HepG2 (cell line): ENCODE data around the gene ARHGAP15. TPM values are rescaled to one million over a fixed set of nuclear protein-coding genes. Genes with fewer than 3 reads are reported as not detected.

Experiments used
- ATAC-seq: fragments of 200-7000 bp; cut with Tn5 transposase; 3 replicates; pipeline ENCODE4 v1.9.1; 2020; ENCODE audit warnings: mild to moderate bottlenecking, moderate library complexity
- BruUV-seq: library from RNA; stranded (reverse); fragments of 400-500 nt; replicated peaks from 2 replicates; lab custom pipeline; 2021; lab: Mats Ljungman, UMichigan
- CTCF ChIA-PET: fragments of 300-600 bp; formaldehyde crosslinking; extraction: SDS; loops from one replicate; lab custom pipeline; 2021; ENCODE audit warnings: low total read pairs, inconsistent platforms, low intra/inter-chr PET ratio; lab: Yijun Ruan, JAX
- POLR2A ChIA-PET: fragments of 350-600 bp; sonication (Branson Sonifier 250); formaldehyde crosslinking; loops from one replicate; lab custom pipeline; 2020; ENCODE audit warnings: antibody characterized with exemption, inconsistent platforms; lab: Yijun Ruan, JAX
- DNase-seq: peaks from one replicate; pipeline ENCODE4 v3.0.0-alpha.2; 2015; ENCODE audit warnings: low spot score
- FAIRE-seq: peaks from 3 replicates; lab custom pipeline; 2011; peaks lifted over from hg19 to GRCh38; lab: Jason Lieb, UNC
- H2AFZ ChIP-seq: one replicate; pipeline ENCODE4 v1.6.1; 2011; ENCODE audit warnings: low read length, inconsistent platforms
- H3K27ac ChIP-seq: fragments of 300-600 bp; 3 replicates; pipeline ENCODE4 v1.8.0; 2011; ENCODE audit warnings: mixed run types, mild to moderate bottlenecking, mixed read lengths, low read length, inconsistent platforms; ENCODE audit not compliant: insufficient read depth; ENCODE audit errors: extremely low read length
- H3K27me3 ChIP-seq, 2 experiments: fragments of 200-600 bp in 1 of 2; 2 replicates in 1 of 2; 3 replicates in 1 of 2; pipeline versions ENCODE4 v1.6.0 to v1.8.0; 2011; ENCODE audit warnings: low read length in 2 of 2, mild to moderate bottlenecking in 2 of 2, moderate library complexity in 2 of 2, inconsistent platforms in 1 of 2; ENCODE audit not compliant: insufficient read depth in 2 of 2, control insufficient read depth in 1 of 2
- H3K36me3 ChIP-seq, 2 experiments: fragments of 200-600 bp in 1 of 2; replicated peaks in 1 of 2; 2 replicates in 1 of 2; 3 replicates in 1 of 2; pipeline versions ENCODE4 v1.5.1 to v1.8.0; 2011; ENCODE audit warnings: low read length in 2 of 2, inconsistent platforms in 1 of 2; ENCODE audit not compliant: insufficient read depth in 2 of 2, control insufficient read depth in 1 of 2
- H3K4me1 ChIP-seq: 2 replicates; pipeline ENCODE4 v1.5.1; 2012; ENCODE audit warnings: low read length, inconsistent platforms; ENCODE audit not compliant: insufficient read depth
- H3K4me2 ChIP-seq: 2 replicates; pipeline ENCODE4 v1.6.0; 2011; ENCODE audit warnings: low read depth, low read length, inconsistent platforms
- H3K4me3 ChIP-seq, 3 experiments: fragments of 200-600 bp in 1 of 3; sonication (generic), shearing (Covaris generic) in 1 of 3; replicated peaks in 1 of 3; 2 replicates each; pipeline ENCODE4 v1.5.1; 2011 to 2016; ENCODE audit warnings: low read length in 3 of 3, inconsistent platforms in 2 of 3, low read depth in 2 of 3, mild to moderate bottlenecking in 2 of 3, control low read depth in 1 of 3, mixed read lengths in 1 of 3; ENCODE audit not compliant: insufficient read depth in 1 of 3
- H3K79me2 ChIP-seq: one replicate; pipeline ENCODE4 v1.6.1; 2011; ENCODE audit warnings: low read length, inconsistent platforms; ENCODE audit not compliant: insufficient read depth
- H3K9ac ChIP-seq: 2 replicates; pipeline ENCODE4 v1.6.0; 2011; ENCODE audit warnings: mild to moderate bottlenecking, low read depth, low read length, inconsistent platforms; ENCODE audit not compliant: insufficient read depth
- H3K9me3 ChIP-seq: 2 replicates; pipeline ENCODE4 v1.5.1; 2012; ENCODE audit warnings: mild to moderate bottlenecking, low read length
- H4K20me1 ChIP-seq: 2 replicates; pipeline ENCODE4 v1.6.0; 2011; ENCODE audit warnings: inconsistent platforms, mild to moderate bottlenecking, low read length, moderate library complexity; ENCODE audit not compliant: insufficient read depth
- ARID2 ChIP-seq: sonication (generic); formaldehyde crosslinking; IDR thresholded peaks from 2 replicates; pipeline ENCODE4 v1.8.1; 2022; ENCODE audit warnings: mild to moderate bottlenecking, missing genetic modification reagents, borderline replicate concordance
- ATF1 ChIP-seq: IDR thresholded peaks from 2 replicates; pipeline ENCODE4 v1.6.1; 2016; ENCODE audit warnings: mild to moderate bottlenecking, control low read depth
- CHCHD3 ChIP-seq: sonication (generic); formaldehyde crosslinking; IDR thresholded peaks from 2 replicates; pipeline ENCODE4 v1.8.0; 2022; ENCODE audit warnings: mild to moderate bottlenecking, missing genetic modification reagents, moderate library complexity
- ELF1 ChIP-seq: sonication (generic); formaldehyde crosslinking; IDR thresholded peaks from 2 replicates; pipeline ENCODE4 v1.4.0; 2020; ENCODE audit warnings: missing genetic modification reagents
- HNRNPUL1 ChIP-seq: fragments of 200-400 bp; formaldehyde crosslinking; IDR thresholded peaks from 2 replicates; pipeline ENCODE4 v1.6.1; 2017; ENCODE audit warnings: low read depth, mild to moderate bottlenecking, low read length, moderate library complexity
- MYC ChIP-seq: sonication (generic); formaldehyde crosslinking; IDR thresholded peaks from 2 replicates; pipeline ENCODE4 v1.9.0; 2021; ENCODE audit warnings: missing genetic modification reagents, borderline replicate concordance
- MYNN ChIP-seq: sonication (generic); formaldehyde crosslinking; IDR thresholded peaks from 2 replicates; pipeline ENCODE4 v1.4.0; 2020; ENCODE audit warnings: mild to moderate bottlenecking, low read depth, missing genetic modification reagents
- NFYB ChIP-seq: sonication (generic); formaldehyde crosslinking; IDR thresholded peaks from 2 replicates; pipeline ENCODE4 v1.4.0; 2020; ENCODE audit warnings: missing genetic modification reagents
- POGK ChIP-seq: sonication (generic); formaldehyde crosslinking; conservative IDR thresholded peaks from 2 replicates; pipeline ENCODE4 v1.8.0; 2022; ENCODE audit warnings: mild to moderate bottlenecking, moderate library complexity, missing genetic modification reagents
- PRPF4 ChIP-seq: fragments of 200-400 bp; formaldehyde crosslinking; IDR thresholded peaks from 2 replicates; pipeline ENCODE4 v1.6.1; 2016; ENCODE audit warnings: low read length, low read depth; ENCODE audit not compliant: poor library complexity, severe bottlenecking
- TOE1 ChIP-seq: sonication (generic); formaldehyde crosslinking; IDR thresholded peaks from 2 replicates; pipeline ENCODE4 v1.4.0; 2020; ENCODE audit warnings: mild to moderate bottlenecking, missing genetic modification reagents
- ZNF33B ChIP-seq: sonication (generic); formaldehyde crosslinking; IDR thresholded peaks from 2 replicates; pipeline ENCODE4 v1.5.1; 2020; ENCODE audit warnings: mild to moderate bottlenecking, missing genetic modification reagents
- ZNF367 ChIP-seq: sonication (generic); formaldehyde crosslinking; IDR thresholded peaks from 2 replicates; pipeline ENCODE4 v1.4.0; 2020; ENCODE audit warnings: missing genetic modification reagents, borderline replicate concordance
- ZNF713 ChIP-seq: sonication (generic); formaldehyde crosslinking; IDR thresholded peaks from 2 replicates; pipeline ENCODE4 v1.4.0; 2020; ENCODE audit warnings: mild to moderate bottlenecking, missing genetic modification reagents
- WGBS: methylation state at CpG from one replicate; pipeline ENCODE4 v1.1.6; 2017; ENCODE audit warnings: low lambda C conversion rate; 5-methylcytosine and 5-hydroxymethylcytosine counted together
- in situ Hi-C: cut with HindIII; loops from 2 replicates; pipeline ENCODE4 v1.10.0; 2017; ENCODE audit warnings: low pct_unique_long_range_greater_than_20kb; ENCODE audit not compliant: extremely low pct_ligation_motif_present
- intact Hi-C: fragments of 100-400 bp; cut with micrococcal nuclease; formaldehyde crosslinking; loops from one replicate; pipeline ENCODE4 v1.10.0; 2022; ENCODE audit not compliant: unreplicated experiment
- polyA plus RNA-seq, 8 experiments: library from polyadenylated mRNA; depleted of rRNA in 3 of 8; stranded (reverse) in 7 of 8; unstranded in 1 of 8; fragments of >200 nt; fragmentation: Illumina TruSeq in 4 of 8; extraction: Trizol in 4 of 8; gene quantifications; 2 replicates each; pipeline versions ENCODE4 v1.2.1 to v1.2.3, GENCODE V29; 2011 to 2016; ENCODE audit warnings: low read depth in 4 of 8, missing spikeins in 1 of 8, mixed read lengths in 1 of 8; ENCODE audit not compliant: insufficient read depth in 1 of 8
- total RNA-seq, 5 experiments: library from RNA; depleted of rRNA; stranded (reverse); fragments of >200 nt; fragmentation: Illumina TruSeq; extraction: Trizol; gene quantifications; 2 replicates each; pipeline ENCODE4 v1.2.3, GENCODE V29; 2016; ENCODE audit warnings: low read depth in 1 of 5
- TF ChIP-seq, protein P1 (sequence below): sonication (generic); formaldehyde crosslinking; IDR thresholded peaks from 2 replicates; pipeline ENCODE4 v1.8.1; 2022; ENCODE audit warnings: low read depth, mild to moderate bottlenecking, missing genetic modification reagents

The ARHGAP15 gene
- total and polyA plus RNA-seq, 2 of the 13 experiments (the other 11 are each of a cell fraction or from before 2014, with no cell fraction given), result 0.04 TPM; not detected in 1

GRCh38 chr2:143481237-143481623, 352.0 kb downstream of the ARHGAP15 start:
- no peak overlapping the region for H3K9ac ChIP-seq
- H3K4me1 ChIP-seq, result no peaks in the 10 kb centered on the region
- BruUV-seq, result no TSS peak
- H3K4me2 ChIP-seq, result no peak overlapping the region
- WGBS, result 21% methylated on average over 6 of the region's 6 CpGs
- DNase-seq (no peak), FAIRE-seq (no peak)
- no peak overlapping the region for H3K27ac ChIP-seq
- no peaks in the 10 kb centered on the region for H3K79me2 ChIP-seq
- TF ChIP-seq ZNF33B (no peak), ARID2 (no peak), CHCHD3 (CRISPR knock-in tag) (no peak), MYC (CRISPR knock-in tag) (no peak)
- TF ChIP-seq, all 625 proteins: peak for 0
- Histone ChIP-seq H4K20me1 (no peaks in the 10 kb centered on the region), H3K4me3 (no peak overlapping the region), H2AFZ (no peak overlapping the region), H3K27me3 (no peaks in the 10 kb centered on the region), H3K9me3 (no peaks in the 10 kb centered on the region), H3K36me3 (no peaks in the 10 kb centered on the region)
- ATAC-seq, result no peak
- in situ Hi-C loops, result no loop called here
- ChIA-PET CTCF (no interaction called here), POLR2A (no interaction called here)
- intact Hi-C loops, result no loop called here

DNA sequence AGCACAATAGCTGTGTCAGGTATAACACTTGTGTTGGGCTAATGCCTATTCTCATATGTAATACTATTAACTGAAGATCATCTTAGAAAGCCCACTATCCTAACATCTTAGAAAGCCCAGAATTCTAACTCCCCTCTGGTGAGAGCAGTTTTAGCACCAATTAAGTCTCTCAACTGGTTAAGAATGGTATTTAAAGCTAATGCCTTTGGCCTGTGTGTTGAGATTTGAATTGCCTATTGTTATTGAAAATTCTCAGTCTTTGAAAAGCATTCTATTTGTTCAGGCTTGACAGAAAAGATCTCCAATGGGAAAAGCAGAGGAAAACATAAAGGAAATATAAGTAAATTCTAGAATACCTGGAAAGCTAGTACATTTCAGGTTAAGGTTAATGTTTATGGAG, 352.5 kb downstream of the ARHGAP15 start:
- DNase-seq (no peak), ATAC-seq (no peak), FAIRE-seq (no peak)
- BruUV-seq, result no TSS peak
- CTCF ChIA-PET, result no interaction called here
- H3K79me2 ChIP-seq, result no peaks in the 10 kb centered on the region
- H3K27ac ChIP-seq, result no peak overlapping the region
- intact Hi-C loops (no loop called here), in situ Hi-C loops (no loop called here)
- no peaks in the 10 kb centered on the region for H4K20me1 ChIP-seq
- H3K4me1 ChIP-seq, result no peaks in the 10 kb centered on the region
- no peak overlapping the region for H3K9ac ChIP-seq
- H3K36me3 ChIP-seq, result no peaks in the 10 kb centered on the region
- POLR2A ChIA-PET, result no interaction called here
- H3K4me2 ChIP-seq, result no peak overlapping the region
- H3K27me3 ChIP-seq, result no peaks in the 10 kb centered on the region
- no peak overlapping the region for H2AFZ ChIP-seq
- no peak overlapping the region for H3K4me3 ChIP-seq
- H3K9me3 ChIP-seq, result no peaks in the 10 kb centered on the region
- TF ChIP-seq HNRNPUL1 (no peak), PRPF4 (no peak), ZNF713 (CRISPR knock-in tag) (no peak), POGK (CRISPR knock-in tag) (no peak), ELF1 (CRISPR knock-in tag) (no peak), ATF1 (CRISPR knock-in tag) (no peak), ZNF367 (no peak), NFYB (CRISPR knock-in tag) (no peak), MYNN (no peak), TOE1 (CRISPR knock-in tag) (no peak)
- TF ChIP-seq, protein P1, sequence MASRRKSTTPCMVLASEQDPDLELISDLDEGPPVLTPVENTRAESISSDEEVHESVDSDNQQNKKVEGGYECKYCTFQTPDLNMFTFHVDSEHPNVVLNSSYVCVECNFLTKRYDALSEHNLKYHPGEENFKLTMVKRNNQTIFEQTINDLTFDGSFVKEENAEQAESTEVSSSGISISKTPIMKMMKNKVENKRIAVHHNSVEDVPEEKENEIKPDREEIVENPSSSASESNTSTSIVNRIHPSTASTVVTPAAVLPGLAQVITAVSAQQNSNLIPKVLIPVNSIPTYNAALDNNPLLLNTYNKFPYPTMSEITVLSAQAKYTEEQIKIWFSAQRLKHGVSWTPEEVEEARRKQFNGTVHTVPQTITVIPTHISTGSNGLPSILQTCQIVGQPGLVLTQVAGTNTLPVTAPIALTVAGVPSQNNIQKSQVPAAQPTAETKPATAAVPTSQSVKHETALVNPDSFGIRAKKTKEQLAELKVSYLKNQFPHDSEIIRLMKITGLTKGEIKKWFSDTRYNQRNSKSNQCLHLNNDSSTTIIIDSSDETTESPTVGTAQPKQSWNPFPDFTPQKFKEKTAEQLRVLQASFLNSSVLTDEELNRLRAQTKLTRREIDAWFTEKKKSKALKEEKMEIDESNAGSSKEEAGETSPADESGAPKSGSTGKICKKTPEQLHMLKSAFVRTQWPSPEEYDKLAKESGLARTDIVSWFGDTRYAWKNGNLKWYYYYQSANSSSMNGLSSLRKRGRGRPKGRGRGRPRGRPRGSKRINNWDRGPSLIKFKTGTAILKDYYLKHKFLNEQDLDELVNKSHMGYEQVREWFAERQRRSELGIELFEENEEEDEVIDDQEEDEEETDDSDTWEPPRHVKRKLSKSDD (CRISPR knock-in tag), result no peak
